Epithelial cell of umbilical artery (primary cell): ENCODE data around the gene GORASP2. TPM values are rescaled to one million over a fixed set of nuclear protein-coding genes. Genes with fewer than 3 reads are reported as not detected.

ENCODE experiments used
- total RNA-seq: library from RNA; depleted of rRNA; stranded (reverse); fragments of >200 nt; gene quantifications from 2 replicates; pipeline ENCODE4 v1.2.3, GENCODE V29; 2014

The GORASP2 gene
- total RNA-seq, result 37.0 and 38.5 TPM in 2 replicates

GRCh38 chr2:170928824-170929685 lies at the start of gene GORASP2:
Gene GORASP2 (plus strand): TSS chr2:170929253. CDS start chr2:170929341, 88 bp downstream.

Other genes starting within 250 kb of the GORASP2 start
- gene SP5, start 213.9 kb upstream of the GORASP2 start, total RNA-seq, result not detected in 2 replicates
- gene ERICH2, start 158.9 kb upstream of the GORASP2 start, total RNA-seq, result not detected in 2 replicates
- gene GAD1, start 112.4 kb upstream of the GORASP2 start, total RNA-seq, result 0.97 TPM in 1 of 2 replicates, not detected in the other
- 10.7 and 12.6 TPM in 2 replicates for gene TLK1, start 231.6 kb downstream of the GORASP2 start, total RNA-seq